HCT116 (cell line): ENCODE results near the gene OPCML. TPM values are rescaled to one million over a fixed set of nuclear protein-coding genes. Genes with fewer than 3 reads are reported as not detected.

Experiments
- ATAC-seq: fragments of 200-7000 bp; cut with Tn5 transposase; 2 replicates; pipeline ENCODE4 v1.9.1; 2020; ENCODE audit warnings: mild to moderate bottlenecking, moderate library complexity
- BruUV-seq: library from RNA; stranded (reverse); fragments of 400-500 nt; replicated peaks from 2 replicates; lab custom pipeline; 2021; lab: Mats Ljungman, UMichigan
- CTCF ChIA-PET: fragments of 300-600 bp; sonication (Branson Sonifier 250); formaldehyde crosslinking; loops from one replicate; lab custom pipeline; 2021; ENCODE audit warnings: antibody characterized with exemption; lab: Charles Lee
- POLR2A ChIA-PET: fragments of 300-600, 350-600 bp; sonication (Branson Sonifier 250); formaldehyde crosslinking; loops from one replicate; lab custom pipeline; 2021; ENCODE audit warnings: antibody characterized with exemption; lab: Charles Lee
- RAD21 ChIA-PET, 2 experiments: fragments of 300-600 bp; sonication (Branson Sonifier 250); formaldehyde crosslinking; loops; one replicate each; lab custom pipeline; 2023; ENCODE audit warnings: low total read pairs in 2 of 2; ENCODE audit not compliant: uncharacterized antibody in 2 of 2, unreplicated experiment in 2 of 2, low non-redundant PET in 1 of 2; lab: Charles Lee
- DNase-seq: peaks from one replicate; pipeline ENCODE4 v3.0.0-alpha.2; 2010; ENCODE audit warnings: low read depth, low spot score
- H2AFZ ChIP-seq: fragments of 200-600 bp; shearing (Covaris generic), sonication (generic); 2 replicates; pipeline ENCODE4 v1.6.1; 2017; ENCODE audit warnings: low read depth, mixed run types, mixed read lengths, antibody characterized with exemption, low read length; ENCODE audit not compliant: poor library complexity, severe bottlenecking
- H3K27ac ChIP-seq: 2 replicates; pipeline ENCODE4 v1.5.1; 2012; ENCODE audit warnings: low read depth, low read length
- H3K27me3 ChIP-seq: fragments of 200-600 bp; sonication (generic); 2 replicates; pipeline ENCODE4 v1.6.1; 2016; ENCODE audit warnings: mixed run types, low read length, mixed read lengths; ENCODE audit not compliant: insufficient read depth
- H3K36me3 ChIP-seq, 2 experiments: fragments of 200-500 bp in 1 of 2; fragments of 200-600 bp in 1 of 2; sonication (Bioruptor generic) in 1 of 2; sonication (generic) in 1 of 2; 2 replicates each; pipeline versions ENCODE4 v1.5.1 to v1.6.1; 2014 to 2016; ENCODE audit warnings: low read length in 2 of 2, inconsistent platforms in 1 of 2, mixed read lengths in 1 of 2, mixed run types in 1 of 2; ENCODE audit not compliant: insufficient read depth in 2 of 2, control insufficient read depth in 1 of 2
- H3K4me1 ChIP-seq, 2 experiments: fragments of 200-600 bp in 1 of 2; sonication (generic) in 1 of 2; 2 replicates each; pipeline versions ENCODE4 v1.5.1 to v1.6.1; 2012 to 2017; ENCODE audit warnings: low read length in 2 of 2, inconsistent platforms in 1 of 2, mild to moderate bottlenecking in 1 of 2, mixed read lengths in 1 of 2, mixed run types in 1 of 2, moderate library complexity in 1 of 2; ENCODE audit not compliant: insufficient read depth in 2 of 2, control insufficient read depth in 1 of 2
- H3K4me2 ChIP-seq: fragments of 200-600 bp; sonication (generic); 2 replicates; pipeline ENCODE4 v1.6.1; 2017; ENCODE audit warnings: mixed run types, low read length, mixed read lengths
- H3K4me3 ChIP-seq, 2 experiments: fragments of 200-600 bp in 1 of 2; sonication (generic) in 1 of 2; replicated peaks in 1 of 2; 2 replicates each; pipeline ENCODE4 v1.5.1; 2011 to 2016; ENCODE audit warnings: low read length in 2 of 2, control low read depth in 1 of 2, low read depth in 1 of 2, mild to moderate bottlenecking in 1 of 2, mixed read lengths in 1 of 2, mixed run types in 1 of 2
- H3K79me2 ChIP-seq: fragments of 200-600 bp; sonication (generic); 2 replicates; pipeline ENCODE4 v1.6.1; 2017; ENCODE audit warnings: mild to moderate bottlenecking, mixed run types, low read length, moderate library complexity, mixed read lengths; ENCODE audit not compliant: insufficient read depth
- H3K9ac ChIP-seq: fragments of 200-600 bp; sonication (generic); 2 replicates; pipeline ENCODE4 v1.6.1; 2016; ENCODE audit warnings: low read length, mixed read lengths
- H3K9me2 ChIP-seq: fragments of 200-600 bp; sonication (generic), shearing (Covaris generic); 2 replicates; pipeline ENCODE4 v1.6.1; 2017; ENCODE audit warnings: mixed run types, mild to moderate bottlenecking, moderate library complexity; ENCODE audit not compliant: insufficient read depth
- H3K9me3 ChIP-seq, 2 experiments: fragments of 200-500 bp in 1 of 2; fragments of 200-600 bp in 1 of 2; sonication (Bioruptor generic) in 1 of 2; sonication (generic) in 1 of 2; 2 replicates each; pipeline ENCODE4 v1.6.1; 2014 to 2017; ENCODE audit warnings: low read length in 2 of 2, mixed read lengths in 2 of 2, inconsistent platforms in 1 of 2, low read depth in 1 of 2, mild to moderate bottlenecking in 1 of 2, mixed run types in 1 of 2, moderate library complexity in 1 of 2; ENCODE audit not compliant: control insufficient read depth in 1 of 2, insufficient read depth in 1 of 2
- H4K20me1 ChIP-seq: fragments of 200-600 bp; sonication (generic), shearing (Covaris generic); 2 replicates; pipeline ENCODE4 v1.6.1; 2017; ENCODE audit warnings: mixed run types, mild to moderate bottlenecking, moderate library complexity; ENCODE audit not compliant: insufficient read depth
- ATF3 ChIP-seq: IDR thresholded peaks from 2 replicates; pipeline ENCODE4 v1.6.1; 2012
- CEBPB ChIP-seq: IDR thresholded peaks from 2 replicates; pipeline ENCODE4 v1.6.1; 2012; ENCODE audit warnings: low read depth
- EGR1 ChIP-seq: IDR thresholded peaks from 2 replicates; pipeline ENCODE4 v1.6.1; 2012; ENCODE audit warnings: low read depth
- EZH2 ChIP-seq: fragments of 200-600 bp; sonication (generic); IDR thresholded peaks from 2 replicates; pipeline ENCODE4 v1.6.1; 2017; ENCODE audit warnings: antibody characterized with exemption, mixed run types
- EZH2phosphoT487 ChIP-seq: fragments of 200-600 bp; IDR thresholded peaks from 2 replicates; pipeline ENCODE4 v1.6.1; 2018; ENCODE audit warnings: antibody characterized with exemption, borderline replicate concordance
- FOSL1 ChIP-seq: IDR thresholded peaks from 2 replicates; pipeline ENCODE4 v1.6.1; 2012; ENCODE audit warnings: low read depth
- JUND ChIP-seq: IDR thresholded peaks from 2 replicates; pipeline ENCODE4 v1.6.1; 2012
- SIN3A ChIP-seq: IDR thresholded peaks from 2 replicates; pipeline ENCODE4 v1.6.1; 2012; ENCODE audit warnings: low read depth
- SP1 ChIP-seq: IDR thresholded peaks from 2 replicates; pipeline ENCODE4 v1.6.1; 2012; ENCODE audit warnings: low read depth
- SRF ChIP-seq: IDR thresholded peaks from 2 replicates; pipeline ENCODE4 v1.6.1; 2012; ENCODE audit warnings: low read depth
- TCF7L2 ChIP-seq: IDR thresholded peaks from 2 replicates; pipeline ENCODE4 v1.7.0; 2011; ENCODE audit warnings: borderline replicate concordance, inconsistent platforms; ENCODE audit not compliant: insufficient read depth, insufficient read length; ENCODE audit errors: extremely low read depth
- intact Hi-C: fragments of 100-400 bp; cut with micrococcal nuclease; formaldehyde crosslinking; loops from 2 replicates; pipeline ENCODE4 v1.10.0; 2022
- total RNA-seq: library from RNA; stranded (reverse); gene quantifications from one replicate; pipeline ENCODE4 v1.2.1, GENCODE V29; 2021; ENCODE audit not compliant: unreplicated experiment

Gene OPCML
- total RNA-seq, 1 experiment from 2014 or later = not detected

GRCh38 chr11:132824642-132825041, 707.7 kb downstream of the OPCML start:
- H3K79me2 ChIP-seq = no peaks in the 10 kb centered on the region
- no peak for ATAC-seq
- H3K27ac ChIP-seq = no peak overlapping the region
- no peaks in the 10 kb centered on the region for H3K36me3 ChIP-seq
- no peak overlapping the region for H2AFZ ChIP-seq
- intact Hi-C loops = no loop called here
- H3K4me3 ChIP-seq = no peak overlapping the region
- H3K4me2 ChIP-seq = no peak overlapping the region
- H3K9ac ChIP-seq = no peak overlapping the region
- DNase-seq = no peak
- H3K27me3 ChIP-seq = no peaks in the 10 kb centered on the region
- RAD21 ChIA-PET = no interaction called here
- peaks cover 16 to 31% of the 10 kb centered on the region in 2 experiments; a peak in 2 of 4 replicates for H3K9me3 ChIP-seq
- no peak for TF ChIP-seq ATF3
- TF ChIP-seq SIN3A = no peak
- no peak for TF ChIP-seq EZH2
- no peak for TF ChIP-seq FOSL1
- TF ChIP-seq SRF = no peak
- TF ChIP-seq, all 23 proteins: peak for 0
- BruUV-seq = no TSS peak
- no peaks in the 10 kb centered on the region for H4K20me1 ChIP-seq
- no peaks in the 10 kb centered on the region for H3K9me2 ChIP-seq
- H3K4me1 ChIP-seq = no peaks in the 10 kb centered on the region
- CTCF ChIA-PET = no interaction called here
- POLR2A ChIA-PET = no interaction called here

GRCh38 chr11:132822276-132822675, 710.0 kb downstream of the OPCML start:
- ChIA-PET CTCF (no interaction called here), RAD21 (no interaction called here)
- H3K79me2 ChIP-seq = no peaks in the 10 kb centered on the region

More at GRCh38 chr11:132822276-132822675, 710.0 kb downstream of the OPCML start:
- H3K36me3 ChIP-seq = no peaks in the 10 kb centered on the region
- no TSS peak for BruUV-seq
- H3K4me1 ChIP-seq = no peaks in the 10 kb centered on the region
- H3K27ac ChIP-seq = no peak overlapping the region
- no peak for TF ChIP-seq EZH2phosphoT487
- TF ChIP-seq TCF7L2 = no peak
- no peak for TF ChIP-seq CEBPB
- no peak for TF ChIP-seq EGR1
- no peak for TF ChIP-seq JUND
- no peak for TF ChIP-seq SP1
- H2AFZ ChIP-seq = no peak overlapping the region
- H3K27me3 ChIP-seq = no peaks in the 10 kb centered on the region
- no peak for DNase-seq
- intact Hi-C loops = no loop called here
- H3K9ac ChIP-seq = no peak overlapping the region
- H3K9me2 ChIP-seq = no peaks in the 10 kb centered on the region
- ATAC-seq = no peak
- no peak overlapping the region for H3K4me3 ChIP-seq
- no peaks in the 10 kb centered on the region for H4K20me1 ChIP-seq
- peaks cover 14 to 26% of the 10 kb centered on the region in 2 experiments; a peak in 2 of 4 replicates for H3K9me3 ChIP-seq
- no peak overlapping the region for H3K4me2 ChIP-seq
- POLR2A ChIA-PET = no interaction called here
